Natural killer cell treated with Interleukin-12 subunit alpha and Interleukin-12 subunit beta and Interleukin-15 and Interleukin-18, amount 100 ng/mL, for 72 hours (primary cell): ENCODE measurements around the gene DMRTC2. TPM values are rescaled to one million over a fixed set of nuclear protein-coding genes. Genes with fewer than 3 reads are reported as not detected.

Experiments
- ATAC-seq, 2 donors: fragments of 150-1000 bp; cut with Tn5 transposase in 1 of 2; sonication (Bioruptor Pico), chemical (Tn5 transposase) in 1 of 2; 2 replicates each; pipeline ENCODE4 v1.10.0; 2021
- DNase-seq: peaks from one replicate; pipeline ENCODE4 v3.0.0; 2022; ENCODE audit warnings: low spot score
- H3K27ac Mint-ChIP-seq, 2 donors: 1 replicate in 1 of 2; 2 replicates in 1 of 2; pipeline ENCODE4 v1.8.0; 2022; ENCODE audit warnings: mixed read lengths in 2 of 2, mild to moderate bottlenecking in 1 of 2, moderate library complexity in 1 of 2
- H3K27me3 Mint-ChIP-seq, 2 donors: 1 replicate in 1 of 2; 2 replicates in 1 of 2; pipeline ENCODE4 v1.8.0; 2022; ENCODE audit warnings: mixed read lengths in 2 of 2
- H3K36me3 Mint-ChIP-seq: one replicate; pipeline ENCODE4 v1.8.0; 2022; ENCODE audit warnings: mixed read lengths
- H3K4me1 Mint-ChIP-seq, 2 donors: 1 replicate in 1 of 2; 2 replicates in 1 of 2; pipeline ENCODE4 v1.8.0; 2022; ENCODE audit warnings: low read depth in 2 of 2, mixed read lengths in 2 of 2, mild to moderate bottlenecking in 1 of 2
- H3K4me3 Mint-ChIP-seq: one replicate; pipeline ENCODE4 v1.8.0; 2022; ENCODE audit warnings: mixed read lengths
- H3K9me3 Mint-ChIP-seq: 2 replicates; pipeline ENCODE4 v1.8.0; 2022; ENCODE audit warnings: mixed read lengths
- total RNA-seq, 2 donors: library from RNA; stranded (reverse); gene quantifications; one replicate each; pipeline ENCODE4 v1.2.3, GENCODE V29; 2022

DMRTC2 gene
- total RNA-seq, 2 donors from 2014 or later, result not detected

DNA sequence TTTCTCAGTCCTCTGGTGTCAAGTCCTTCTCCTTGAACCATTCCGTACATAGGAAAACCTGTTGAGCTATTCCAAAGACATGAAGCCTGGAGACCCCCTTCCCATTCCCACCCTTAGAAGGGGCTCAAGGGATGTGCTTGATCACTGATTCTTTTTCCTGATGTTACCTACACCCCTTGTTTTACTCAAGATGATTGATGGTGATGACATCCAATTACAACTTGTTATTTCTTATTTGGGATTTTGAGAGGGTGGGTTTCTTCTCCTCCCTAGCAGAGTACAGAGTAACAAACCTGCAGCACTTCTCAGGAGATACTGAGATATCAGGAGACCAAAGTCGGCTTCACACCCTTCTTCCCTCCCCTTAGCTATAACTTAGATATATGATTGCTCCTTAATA lies 8.5 kb downstream of the DMRTC2 start:
- no peaks in the 10 kb centered on the region for H3K36me3 Mint-ChIP-seq
- no peaks in the 10 kb centered on the region for H3K4me1 Mint-ChIP-seq
- peaks cover 12 to 13% of the 10 kb centered on the region in 2 donors for H3K27me3 Mint-ChIP-seq
- no peak overlapping the region for H3K27ac Mint-ChIP-seq
- DNase-seq (no peak), ATAC-seq (no peak)
- H3K9me3 Mint-ChIP-seq, result no peaks in the 10 kb centered on the region
- no peak overlapping the region for H3K4me3 Mint-ChIP-seq

DNA sequence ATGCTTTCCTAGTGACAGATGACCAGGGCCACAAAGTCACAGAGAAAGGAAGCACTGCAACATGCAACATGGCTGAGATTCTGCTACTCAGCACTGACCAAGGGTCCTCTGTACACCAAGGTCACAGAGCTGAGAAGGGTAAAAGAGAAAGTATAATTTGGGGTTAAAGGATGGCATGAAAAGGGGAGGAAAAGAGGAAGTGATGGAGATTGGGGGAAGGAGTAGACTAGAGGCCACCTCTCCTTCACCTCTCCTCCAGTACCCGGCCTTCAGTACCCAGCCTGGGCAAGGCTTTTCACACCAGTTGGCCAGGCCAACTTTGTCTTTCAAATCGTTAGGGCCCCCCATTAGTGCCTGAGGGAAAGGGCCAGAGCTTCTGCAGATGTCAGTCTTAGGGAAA lies 8.9 kb downstream of the DMRTC2 start:
- Mint-ChIP-seq H3K4me3 (no peak overlapping the region), H3K36me3 (no peaks in the 10 kb centered on the region), H3K27me3 (peaks cover 12 to 13% of the 10 kb centered on the region in 2 donors), H3K27ac (no peak overlapping the region), H3K4me1 (no peaks in the 10 kb centered on the region), H3K9me3 (no peaks in the 10 kb centered on the region)
- DNase-seq, result no peak
- ATAC-seq, result no peak

GRCh38 chr19:41859213-41859617 lies 14.4 kb downstream of the DMRTC2 start:
- Mint-ChIP-seq H3K4me1 (peaks cover 32 to 44% of the 10 kb centered on the region in 2 donors), H3K9me3 (no peaks in the 10 kb centered on the region), H3K27ac (peak overlapping the region; percentile 93 to 98), H3K36me3 (peaks cover 22% of the 10 kb centered on the region), H3K4me3 (peak overlapping the region; percentile 94), H3K27me3 (no peaks in the 10 kb centered on the region)
- no peak for ATAC-seq
- DNase-seq, result no peak

DNA sequence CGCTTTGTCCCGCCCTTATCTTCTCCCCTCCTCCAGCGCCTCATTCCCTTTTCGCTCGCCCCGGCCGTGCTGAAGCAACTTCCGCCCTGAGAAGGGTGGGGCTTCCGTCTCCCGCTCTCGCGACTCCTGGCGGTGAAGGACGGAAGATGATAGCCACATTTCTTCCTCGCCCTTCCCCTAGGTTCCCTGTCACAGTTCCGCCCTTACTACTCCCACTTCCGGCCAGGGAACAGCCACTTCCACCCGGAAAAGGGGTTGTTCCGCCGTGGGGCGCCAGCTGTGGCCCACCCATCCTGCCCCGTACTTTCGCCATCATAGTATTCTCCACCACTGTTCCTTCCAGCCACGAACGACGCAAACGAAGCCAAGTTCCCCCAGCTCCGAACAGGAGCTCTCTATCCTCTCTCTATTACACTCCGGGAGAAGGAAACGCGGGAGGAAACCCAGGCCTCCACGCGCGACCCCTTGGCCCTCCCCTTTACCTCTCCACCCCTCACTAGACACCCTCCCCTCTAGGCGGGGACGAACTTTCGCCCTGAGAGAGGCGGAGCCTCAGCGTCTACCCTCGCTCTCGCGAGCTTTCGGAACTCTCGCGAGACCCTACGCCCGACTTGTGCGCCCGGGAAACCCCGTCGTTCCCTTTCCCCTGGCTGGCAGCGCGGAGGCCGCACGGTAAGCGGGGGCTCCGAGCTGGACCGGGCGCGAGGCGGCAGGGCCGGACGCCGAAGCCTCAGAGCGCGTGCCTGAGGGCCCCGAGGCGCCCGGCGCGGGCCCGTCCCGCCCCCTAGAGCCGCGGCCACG lies 15.0 kb downstream of the DMRTC2 start, which contains the start of gene RPS19:
TSS of gene RPS19 (plus strand) at position 638 of the 801 bp plus-strand sequence. CDS start 520 bp downstream, outside the sequence.
- Mint-ChIP-seq H3K9me3 (no peaks in the 10 kb centered on the region), H3K27me3 (no peaks in the 10 kb centered on the region), H3K4me1 (peaks cover 35 to 49% of the 10 kb centered on the region in 2 donors), H3K36me3 (peaks cover 22% of the 10 kb centered on the region), H3K27ac (peak within 1 kb of the TSS; percentile 93 to 98), H3K4me3 (peak within 1 kb of the TSS; percentile 94)
- DNase-seq (peak; percentile 98), ATAC-seq (peak; percentile 94 to 95)

GRCh38 chr19:41860419-41861115 lies 15.7 kb downstream of the DMRTC2 start:
- Mint-ChIP-seq H3K4me3 (peak overlapping the region; percentile 94), H3K36me3 (peaks cover 22% of the 10 kb centered on the region), H3K4me1 (peaks cover 35 to 49% of the 10 kb centered on the region in 2 donors), H3K27me3 (no peaks in the 10 kb centered on the region), H3K27ac (peak overlapping the region; percentile 93 to 98), H3K9me3 (no peaks in the 10 kb centered on the region)
- ATAC-seq (no peak), DNase-seq (peak; percentile 60)

GRCh38 chr19:41861116-41861768 lies 16.4 kb downstream of the DMRTC2 start:
- no peaks in the 10 kb centered on the region for H3K9me3 Mint-ChIP-seq
- peaks cover 38 to 52% of the 10 kb centered on the region in 2 donors for H3K4me1 Mint-ChIP-seq
- peaks cover 22% of the 10 kb centered on the region for H3K36me3 Mint-ChIP-seq
- H3K27me3 Mint-ChIP-seq, result no peaks in the 10 kb centered on the region
- H3K27ac Mint-ChIP-seq, result peak overlapping the region; percentile 93 to 98
- H3K4me3 Mint-ChIP-seq, result peak overlapping the region; percentile 94
- DNase-seq (peak; percentile 20), ATAC-seq (no peak)

GRCh38 chr19:41861846-41862245 lies 17.0 kb downstream of the DMRTC2 start:
- Mint-ChIP-seq H3K27ac (peak overlapping the region; percentile 93 to 98), H3K4me1 (peaks cover 40 to 55% of the 10 kb centered on the region in 2 donors)

DNA sequence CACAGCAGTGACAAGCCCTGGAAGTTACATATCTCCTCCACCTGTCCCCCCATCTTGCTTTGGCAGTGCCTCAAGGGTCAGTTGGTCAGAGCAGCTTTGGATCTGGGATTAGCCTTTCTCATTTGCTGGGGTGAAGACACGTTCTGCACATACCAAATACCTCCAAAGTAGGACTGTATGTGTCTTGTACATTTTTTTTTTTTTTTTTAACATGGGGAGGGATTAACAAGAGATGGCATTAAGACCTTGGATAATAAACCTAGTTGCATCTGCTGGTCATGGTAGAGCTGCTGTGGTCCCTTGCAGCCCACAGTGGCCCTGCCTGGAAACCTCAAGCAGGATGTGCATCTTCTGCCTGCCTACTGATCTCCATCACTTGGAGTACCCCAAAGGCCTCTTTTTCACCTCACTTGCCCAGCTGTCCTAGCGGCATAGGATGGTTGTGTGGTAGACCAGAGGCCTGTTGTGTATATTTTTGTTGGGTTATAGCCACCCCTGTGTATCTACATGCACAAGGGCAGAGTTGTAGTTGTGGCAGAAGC lies 17.7 kb downstream of the DMRTC2 start:
- DNase-seq (peak; percentile 44), ATAC-seq (no peak)
- Mint-ChIP-seq H3K9me3 (no peaks in the 10 kb centered on the region), H3K4me1 (peaks cover 40 to 55% of the 10 kb centered on the region in 2 donors), H3K27ac (peak overlapping the region in 1 of 2 donors; percentile 93), H3K36me3 (peaks cover 22% of the 10 kb centered on the region), H3K27me3 (no peaks in the 10 kb centered on the region), H3K4me3 (peak overlapping the region; percentile 94)

More at GRCh38 chr19:41861846-41862245, 17.0 kb downstream of the DMRTC2 start:
- ATAC-seq (no peak), DNase-seq (no peak)
- Mint-ChIP-seq H3K4me3 (peak overlapping the region; percentile 94), H3K27me3 (no peaks in the 10 kb centered on the region), H3K36me3 (peaks cover 22% of the 10 kb centered on the region), H3K9me3 (no peaks in the 10 kb centered on the region)

- DNase-seq, result peak; percentile 55
- Mint-ChIP-seq H3K27me3 (no peaks in the 10 kb centered on the region), H3K36me3 (peaks cover 29% of the 10 kb centered on the region), H3K27ac (peak overlapping the region; percentile 73 to 93), H3K9me3 (no peaks in the 10 kb centered on the region), H3K4me1 (peaks cover 46 to 64% of the 10 kb centered on the region in 2 donors), H3K4me3 (peak overlapping the region; percentile 94)
- ATAC-seq, result no peak
These were observed 18.5 kb downstream of the DMRTC2 start for GRCh38 chr19:41863209-41863931.

- DNase-seq, result peak; percentile 28
- peak overlapping the region; percentile 71 for H3K4me3 Mint-ChIP-seq
- H3K36me3 Mint-ChIP-seq, result peaks cover 29% of the 10 kb centered on the region
- H3K27me3 Mint-ChIP-seq, result no peaks in the 10 kb centered on the region
- H3K27ac Mint-ChIP-seq, result peak overlapping the region; percentile 73 to 93
- no peaks in the 10 kb centered on the region for H3K9me3 Mint-ChIP-seq
- peaks cover 49 to 66% of the 10 kb centered on the region in 2 donors for H3K4me1 Mint-ChIP-seq
- ATAC-seq, result no peak
These were observed 19.5 kb downstream of the DMRTC2 start for GRCh38 chr19:41864374-41864773.

DNA sequence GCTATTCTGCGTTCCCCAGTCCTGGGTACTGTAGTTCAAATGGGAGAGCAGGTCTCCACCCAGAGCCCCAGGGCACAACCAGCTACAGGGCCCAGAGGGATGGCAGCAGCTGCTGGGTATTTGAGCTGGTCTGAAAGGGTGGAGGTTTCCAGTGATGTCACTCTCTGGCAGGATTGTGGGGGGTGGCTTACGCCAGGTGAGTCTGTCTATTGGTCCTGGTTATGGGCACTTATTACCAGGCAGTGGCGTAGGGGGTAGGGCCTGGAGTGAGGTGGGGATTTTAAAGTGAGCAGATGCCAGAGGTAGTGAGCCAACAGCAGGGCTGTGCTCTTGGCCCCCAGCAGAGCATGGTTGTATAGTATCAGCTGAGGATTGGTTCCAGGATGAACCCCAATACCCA lies 21.4 kb downstream of the DMRTC2 start:
- H3K27me3 Mint-ChIP-seq, result no peaks in the 10 kb centered on the region
- DNase-seq (peak; percentile 32), ATAC-seq (no peak)
- peaks cover 47 to 66% of the 10 kb centered on the region in 2 donors for H3K4me1 Mint-ChIP-seq
- H3K4me3 Mint-ChIP-seq, result peak overlapping the region; percentile 38
- H3K27ac Mint-ChIP-seq, result peak overlapping the region in 1 of 2 donors; percentile 43
- H3K36me3 Mint-ChIP-seq, result peaks cover 26% of the 10 kb centered on the region
- H3K9me3 Mint-ChIP-seq, result no peaks in the 10 kb centered on the region

- Mint-ChIP-seq H3K4me1 (peaks cover 46 to 64% of the 10 kb centered on the region in 2 donors), H3K4me3 (peak overlapping the region; percentile 57), H3K27me3 (no peaks in the 10 kb centered on the region), H3K36me3 (peaks cover 16% of the 10 kb centered on the region), H3K27ac (peak overlapping the region; percentile 92 to 97), H3K9me3 (no peaks in the 10 kb centered on the region)
- DNase-seq, result no peak
- no peak for ATAC-seq
These were observed 23.5 kb downstream of the DMRTC2 start for GRCh38 chr19:41868120-41868988.
